Endothelial cell of umbilical vein (primary cell): Measurements from ENCODE around the gene MCTP2. TPM values are rescaled to one million over a fixed set of nuclear protein-coding genes. Genes with fewer than 3 reads are reported as not detected.

Source experiments
- BruUV-seq: library from RNA; stranded (reverse); fragments of 400-500 nt; replicated peaks from 2 replicates; lab custom pipeline; 2021; lab: Mats Ljungman, UMichigan
- CTCF ChIA-PET: fragments of 300-600, 350-600 bp; sonication (Branson Sonifier 250); formaldehyde crosslinking; loops from one replicate; lab custom pipeline; 2021; ENCODE audit warnings: antibody characterized with exemption, inconsistent platforms; lab: Charles Lee
- POLR2A ChIA-PET: fragments of 300-600, 350-600 bp; sonication (Branson Sonifier 250); formaldehyde crosslinking; loops from one replicate; lab custom pipeline; 2021; ENCODE audit warnings: antibody characterized with exemption, inconsistent platforms; lab: Charles Lee
- DNase-seq: peaks from one replicate; pipeline ENCODE4 v3.0.0-alpha.2; 2011; ENCODE audit warnings: low read depth, low spot score
- FAIRE-seq: peaks from 2 replicates; lab custom pipeline; 2011; peaks lifted over from hg19 to GRCh38; lab: Jason Lieb, UNC
- H2AFZ ChIP-seq: 2 replicates; pipeline ENCODE4 v1.6.0; 2012; ENCODE audit warnings: low read depth, low read length, control low read depth, inconsistent platforms
- H3K27ac ChIP-seq: 2 replicates; pipeline ENCODE4 v1.5.1; 2011; ENCODE audit warnings: low read depth, mild to moderate bottlenecking, control low read depth, low read length, moderate library complexity; ENCODE audit not compliant: insufficient read depth
- H3K27me3 ChIP-seq, 2 experiments: 2 replicates each; pipeline versions ENCODE4 v1.6.0 to v1.6.1; 2011; ENCODE audit warnings: low read length in 2 of 2, mixed read lengths in 1 of 2; ENCODE audit not compliant: control insufficient read depth in 2 of 2, insufficient read depth in 2 of 2
- H3K36me3 ChIP-seq, 2 experiments: 2 replicates in 1 of 2; 3 replicates in 1 of 2; pipeline ENCODE4 v1.5.1; 2011; ENCODE audit warnings: low read length in 2 of 2, mild to moderate bottlenecking in 1 of 2, moderate library complexity in 1 of 2; ENCODE audit not compliant: control insufficient read depth in 2 of 2, insufficient read depth in 2 of 2; ENCODE audit errors: extremely low read depth in 1 of 2
- H3K4me1 ChIP-seq: 3 replicates; pipeline ENCODE4 v1.5.1; 2011; ENCODE audit warnings: mild to moderate bottlenecking, low read length; ENCODE audit not compliant: control insufficient read depth, insufficient read depth; ENCODE audit errors: extremely low read depth
- H3K4me2 ChIP-seq: 2 replicates; pipeline ENCODE4 v1.6.1; 2011; ENCODE audit warnings: low read length, control low read depth, mixed read lengths; ENCODE audit not compliant: insufficient read depth
- H3K4me3 ChIP-seq, 3 experiments: fragments of 200-600 bp in 1 of 3; sonication (generic), shearing (Covaris generic) in 1 of 3; replicated peaks in 1 of 3; 2 replicates each; pipeline ENCODE4 v1.5.1; 2011 to 2016; ENCODE audit warnings: control low read depth in 3 of 3, low read length in 3 of 3, mild to moderate bottlenecking in 2 of 3, inconsistent platforms in 1 of 3, low read depth in 1 of 3, moderate library complexity in 1 of 3; ENCODE audit not compliant: insufficient read depth in 1 of 3
- H3K79me2 ChIP-seq: 2 replicates; pipeline ENCODE4 v1.6.0; 2012; ENCODE audit warnings: low read length, inconsistent platforms; ENCODE audit not compliant: control insufficient read depth, insufficient read depth
- H3K9ac ChIP-seq: replicated peaks from 2 replicates; pipeline ENCODE3; 2011; ENCODE audit warnings: low read length, control low read depth; ENCODE audit not compliant: insufficient read depth; ENCODE audit errors: extremely low read depth
- H3K9me1 ChIP-seq: replicated peaks from 3 replicates; pipeline ENCODE4 v1.6.0; 2011; ENCODE audit warnings: mild to moderate bottlenecking, low read length; ENCODE audit not compliant: control insufficient read depth, insufficient read depth; ENCODE audit errors: extremely low read depth
- H3K9me3 ChIP-seq: replicated peaks from 2 replicates; pipeline ENCODE4 v1.5.1; 2012; ENCODE audit warnings: low read length, inconsistent platforms; ENCODE audit not compliant: control insufficient read depth, insufficient read depth
- H4K20me1 ChIP-seq: replicated peaks from 2 replicates; pipeline ENCODE3; 2011; ENCODE audit warnings: mild to moderate bottlenecking, low read length; ENCODE audit not compliant: control insufficient read depth, insufficient read depth; ENCODE audit errors: extremely low read depth
- EZH2 ChIP-seq: IDR thresholded peaks from 2 replicates; pipeline ENCODE4 v1.6.1; 2012; ENCODE audit warnings: borderline replicate concordance, low read depth, mild to moderate bottlenecking, moderate library complexity, low read length, inconsistent platforms; ENCODE audit not compliant: severe bottlenecking
- FOS ChIP-seq: IDR thresholded peaks from 2 replicates; pipeline ENCODE4 v1.6.1; 2011; ENCODE audit warnings: mild to moderate bottlenecking, low read length, moderate library complexity, borderline replicate concordance; ENCODE audit not compliant: insufficient read depth
- GATA2 ChIP-seq: IDR thresholded peaks from 2 replicates; pipeline ENCODE4 v1.7.0; 2011; ENCODE audit warnings: low read depth, mild to moderate bottlenecking, moderate library complexity, mixed read lengths, low read length; ENCODE audit not compliant: insufficient read length, insufficient read depth
- JUN ChIP-seq: IDR thresholded peaks from 2 replicates; pipeline ENCODE4 v1.6.1; 2011; ENCODE audit warnings: borderline replicate concordance, low read depth; ENCODE audit not compliant: insufficient read length, insufficient read depth
- MAX ChIP-seq: IDR thresholded peaks from 2 replicates; pipeline ENCODE4 v1.6.1; 2011; ENCODE audit not compliant: insufficient read depth, insufficient read length
- MYC ChIP-seq: IDR thresholded peaks from one replicate; pipeline ENCODE4 v1.6.1; 2011; ENCODE audit warnings: mild to moderate bottlenecking, low read depth, low read length
- POLR2A ChIP-seq: IDR thresholded peaks from 2 replicates; pipeline ENCODE4 v1.6.1; 2012; ENCODE audit warnings: low read depth, mild to moderate bottlenecking, control low read depth, low read length
- POLR2AphosphoS5 ChIP-seq: IDR thresholded peaks from 2 replicates; pipeline ENCODE4 v1.6.1; 2012; ENCODE audit warnings: low read depth, mild to moderate bottlenecking, control low read depth, low read length, moderate library complexity; ENCODE audit not compliant: insufficient read depth
- dilution Hi-C: fragments of 300-500 bp; cut with MboI; formaldehyde crosslinking; loops from one replicate; pipeline ENCODE4 v1.15.0; 2019; ENCODE audit warnings: low sequenced_read_pairs; ENCODE audit not compliant: extremely low pct_ligation_motif_present
- intact Hi-C: fragments of 100-400 bp; cut with micrococcal nuclease; formaldehyde crosslinking; loops from one replicate; pipeline ENCODE4 v1.10.0; 2022
- polyA plus RNA-seq, 4 experiments: library from polyadenylated mRNA; depleted of rRNA in 3 of 4; stranded (reverse) in 3 of 4; unstranded in 1 of 4; fragments of >200 nt; gene quantifications; 2 replicates each; pipeline versions ENCODE4 v1.2.1 to v1.2.3, GENCODE V29; 2011 to 2012; ENCODE audit warnings: missing spikeins in 1 of 4
- total RNA-seq: library from RNA; stranded (reverse); gene quantifications from 2 replicates; pipeline ENCODE4 v1.2.3, GENCODE V29; 2021
- TF ChIP-seq, protein P1 (sequence below), 2 donors: IDR thresholded peaks; 1 replicate in 1 of 2; 2 replicates in 1 of 2; pipeline ENCODE4 v1.5.1; 2011; ENCODE audit warnings: low read length in 2 of 2, mild to moderate bottlenecking in 2 of 2, moderate library complexity in 2 of 2, control low read depth in 1 of 2, inconsistent platforms in 1 of 2, low read depth in 1 of 2; ENCODE audit not compliant: insufficient read depth in 1 of 2; ENCODE audit errors: extremely low read depth in 1 of 2

The MCTP2 gene
- total and polyA plus RNA-seq, 2 donors (not counting 3 experiments of a cell fraction or from before 2014, with no cell fraction given) = 0.01 to 0.75 TPM

GRCh38 chr15:94250801-94251200 lies 19.4 kb downstream of the MCTP2 start:
- FAIRE-seq (no peak), DNase-seq (no peak)
- POLR2A ChIA-PET = no interaction called here
- no peak overlapping the region for H2AFZ ChIP-seq
- CTCF ChIA-PET = no interaction called here
- H3K4me2 ChIP-seq = no peak overlapping the region
- H4K20me1 ChIP-seq = no peaks in the 10 kb centered on the region
- no peaks in the 10 kb centered on the region for H3K27me3 ChIP-seq
- TF ChIP-seq, protein P1, sequence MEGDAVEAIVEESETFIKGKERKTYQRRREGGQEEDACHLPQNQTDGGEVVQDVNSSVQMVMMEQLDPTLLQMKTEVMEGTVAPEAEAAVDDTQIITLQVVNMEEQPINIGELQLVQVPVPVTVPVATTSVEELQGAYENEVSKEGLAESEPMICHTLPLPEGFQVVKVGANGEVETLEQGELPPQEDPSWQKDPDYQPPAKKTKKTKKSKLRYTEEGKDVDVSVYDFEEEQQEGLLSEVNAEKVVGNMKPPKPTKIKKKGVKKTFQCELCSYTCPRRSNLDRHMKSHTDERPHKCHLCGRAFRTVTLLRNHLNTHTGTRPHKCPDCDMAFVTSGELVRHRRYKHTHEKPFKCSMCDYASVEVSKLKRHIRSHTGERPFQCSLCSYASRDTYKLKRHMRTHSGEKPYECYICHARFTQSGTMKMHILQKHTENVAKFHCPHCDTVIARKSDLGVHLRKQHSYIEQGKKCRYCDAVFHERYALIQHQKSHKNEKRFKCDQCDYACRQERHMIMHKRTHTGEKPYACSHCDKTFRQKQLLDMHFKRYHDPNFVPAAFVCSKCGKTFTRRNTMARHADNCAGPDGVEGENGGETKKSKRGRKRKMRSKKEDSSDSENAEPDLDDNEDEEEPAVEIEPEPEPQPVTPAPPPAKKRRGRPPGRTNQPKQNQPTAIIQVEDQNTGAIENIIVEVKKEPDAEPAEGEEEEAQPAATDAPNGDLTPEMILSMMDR (IDR thresholded peaks at IDR 0.05; ENCODE audit: extremely low read depth in 1 of 2, insufficient read depth in 1 of 2, low read depth in 1 of 2, low read length in 2 of 2) = no peak
- TF ChIP-seq JUN (no peak), MAX (no peak), EZH2 (no peak), GATA2 (no peak), MYC (no peak), POLR2A (no peak), FOS (no peak), POLR2AphosphoS5 (no peak)
- intact Hi-C loops = no loop called here
- BruUV-seq = no TSS peak
- H3K27ac ChIP-seq = no peak overlapping the region
- H3K9ac ChIP-seq = no peak overlapping the region
- H3K79me2 ChIP-seq = no peaks in the 10 kb centered on the region
- no peaks in the 10 kb centered on the region for H3K9me1 ChIP-seq
- no peaks in the 10 kb centered on the region for H3K4me1 ChIP-seq
- dilution Hi-C loops = no loop called here
- H3K4me3 ChIP-seq = no peak overlapping the region
- no peaks in the 10 kb centered on the region for H3K36me3 ChIP-seq
- no peaks in the 10 kb centered on the region for H3K9me3 ChIP-seq
